Activated naive CD8-positive, alpha-beta T cell treated with anti-CD3 and anti-CD28 coated beads, Interleukin-2, amount 50 U/mL, for 24 hours (primary cell): ENCODE results near the gene COMMD9.

Experiments
- ATAC-seq: fragments of 150-1000 bp; cut with Tn5 transposase; one replicate; pipeline ENCODE4 v1.10.0; 2021
- DNase-seq: peaks from one replicate; pipeline ENCODE4 v3.0.0; 2021
- H3K27ac Mint-ChIP-seq: one replicate; pipeline ENCODE4 v1.8.0; 2021; ENCODE audit warnings: mild to moderate bottlenecking, mixed read lengths
- H3K27me3 Mint-ChIP-seq: one replicate; pipeline ENCODE4 v1.8.0; 2021; ENCODE audit warnings: mixed read lengths
- H3K36me3 Mint-ChIP-seq: one replicate; pipeline ENCODE4 v1.8.0; 2021; ENCODE audit warnings: low read depth, mixed read lengths
- H3K4me1 Mint-ChIP-seq: one replicate; pipeline ENCODE4 v1.8.0; 2021; ENCODE audit warnings: mixed read lengths
- H3K4me3 Mint-ChIP-seq: one replicate; pipeline ENCODE4 v1.8.0; 2021; ENCODE audit warnings: mild to moderate bottlenecking, moderate library complexity, mixed read lengths
- H3K9me3 Mint-ChIP-seq: one replicate; pipeline ENCODE4 v1.8.0; 2021; ENCODE audit warnings: mixed read lengths

The COMMD9 gene

GRCh38 chr11:36233204-36233603 is 56.0 kb downstream of the COMMD9 start:
- Mint-ChIP-seq H3K4me3 (no peak overlapping the region), H3K27me3 (peaks cover 15% of the 10 kb centered on the region), H3K36me3 (no peaks in the 10 kb centered on the region), H3K9me3 (peaks cover 4% of the 10 kb centered on the region), H3K27ac (no peak overlapping the region), H3K4me1 (no peaks in the 10 kb centered on the region)
- no peak for DNase-seq
- no peak for ATAC-seq

DNA sequence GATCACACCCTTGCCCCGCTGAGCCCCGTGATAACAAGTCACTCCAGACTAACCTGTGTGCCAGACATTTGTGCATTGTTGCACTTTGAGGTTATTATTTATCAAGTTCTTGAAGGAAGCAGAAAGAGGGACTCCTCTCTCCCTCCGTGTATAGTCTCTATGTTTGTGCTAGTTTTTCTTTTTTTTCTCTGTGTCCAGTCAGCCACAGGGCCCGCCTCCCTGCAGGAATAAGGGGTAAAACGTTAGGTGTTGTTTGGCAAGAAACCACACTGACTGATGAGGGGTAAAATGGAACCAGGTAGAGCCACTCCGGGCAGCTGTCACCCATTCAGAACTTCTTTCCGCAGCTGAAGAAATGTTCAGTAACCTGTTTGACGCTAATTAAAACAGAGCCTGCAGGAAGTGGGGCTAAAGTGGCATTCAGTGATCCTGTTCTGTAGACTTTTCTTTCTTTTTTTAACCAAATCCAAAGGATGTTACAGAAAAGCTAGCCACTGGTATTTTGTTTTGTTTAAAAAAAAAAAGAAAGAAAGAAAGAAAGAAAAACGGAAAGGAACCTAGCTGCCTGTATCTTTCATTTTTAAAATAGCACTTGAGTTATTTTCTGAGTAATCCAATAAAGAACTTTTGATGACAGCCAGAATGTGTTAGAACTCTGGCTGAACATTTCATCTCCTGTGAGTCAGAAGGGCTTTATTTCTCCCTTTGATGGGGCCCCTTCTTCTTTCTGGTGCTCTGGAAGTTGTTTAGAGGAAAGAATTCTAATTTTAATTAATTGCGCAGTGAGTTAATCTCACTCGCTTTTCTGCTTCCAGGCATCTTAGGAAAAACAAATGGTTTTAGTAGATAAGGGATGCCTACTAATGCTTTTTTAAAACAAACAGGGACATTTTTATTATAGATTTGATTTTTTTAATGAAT is 58.2 kb downstream of the COMMD9 start:
- no peak for ATAC-seq
- Mint-ChIP-seq H3K9me3 (no peaks in the 10 kb centered on the region), H3K27me3 (peaks cover 8% of the 10 kb centered on the region), H3K4me3 (no peak overlapping the region), H3K36me3 (no peaks in the 10 kb centered on the region), H3K4me1 (no peaks in the 10 kb centered on the region), H3K27ac (no peak overlapping the region)
- no peak for DNase-seq

DNA sequence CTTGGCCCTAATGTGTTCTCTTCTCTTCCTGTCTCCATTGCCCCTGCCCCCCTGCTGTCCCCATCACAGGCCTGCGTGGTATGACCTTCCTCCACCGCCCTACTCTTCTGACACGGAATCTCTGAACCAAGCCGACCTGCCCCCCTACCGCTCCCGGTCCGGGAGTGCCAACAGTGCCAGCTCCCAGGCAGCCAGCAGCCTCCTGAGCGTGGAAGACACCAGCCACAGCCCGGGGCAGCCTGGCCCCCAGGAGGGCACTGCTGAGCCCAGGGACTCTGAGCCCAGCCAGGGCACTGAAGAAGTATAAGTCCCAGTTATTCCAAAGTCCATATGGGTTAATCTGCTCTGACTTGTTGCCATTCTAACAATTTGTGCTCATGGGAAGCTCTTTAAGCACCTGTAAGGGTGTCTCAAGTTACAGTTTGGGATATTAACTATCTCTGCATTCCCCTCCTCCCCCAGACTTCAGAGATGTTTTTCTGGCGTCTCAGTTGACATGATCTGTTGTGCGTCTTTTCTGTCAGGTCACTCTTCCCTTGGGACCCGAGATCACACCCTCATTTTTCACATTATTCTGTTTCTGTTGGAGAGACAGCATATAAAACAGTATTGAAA is 60.0 kb downstream of the COMMD9 start:
- H3K9me3 Mint-ChIP-seq = no peaks in the 10 kb centered on the region
- H3K27ac Mint-ChIP-seq = no peak overlapping the region
- H3K4me1 Mint-ChIP-seq = no peaks in the 10 kb centered on the region
- DNase-seq = no peak
- H3K36me3 Mint-ChIP-seq = no peaks in the 10 kb centered on the region
- no peak overlapping the region for H3K4me3 Mint-ChIP-seq
- peaks cover 6% of the 10 kb centered on the region for H3K27me3 Mint-ChIP-seq
- ATAC-seq = no peak

- Mint-ChIP-seq H3K27ac (no peak overlapping the region), H3K36me3 (no peaks in the 10 kb centered on the region), H3K27me3 (peaks cover 6% of the 10 kb centered on the region), H3K9me3 (no peaks in the 10 kb centered on the region), H3K4me1 (no peaks in the 10 kb centered on the region), H3K4me3 (no peak overlapping the region)
- ATAC-seq = no peak
- no peak for DNase-seq
Observed at GRCh38 chr11:36228689-36229088, 60.5 kb downstream of the COMMD9 start.

DNA sequence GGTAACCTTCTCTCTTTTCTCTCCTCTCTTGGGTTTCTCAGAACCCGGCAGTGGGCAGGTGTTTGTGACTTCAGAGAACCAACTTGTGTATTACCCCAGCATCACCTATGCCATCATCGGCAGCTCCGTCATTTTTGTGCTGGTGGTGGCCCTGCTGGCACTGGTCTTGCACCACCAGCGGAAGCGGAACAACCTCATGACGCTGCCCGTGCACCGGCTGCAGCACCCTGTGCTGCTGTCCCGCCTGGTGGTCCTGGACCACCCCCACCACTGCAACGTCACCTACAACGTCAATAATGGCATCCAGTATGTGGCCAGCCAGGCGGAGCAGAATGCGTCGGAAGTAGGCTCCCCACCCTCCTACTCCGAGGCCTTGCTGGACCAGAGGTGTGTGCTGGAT is 62.2 kb downstream of the COMMD9 start:
- no peak for ATAC-seq
- no peak for DNase-seq
- H3K27me3 Mint-ChIP-seq = peaks cover 2% of the 10 kb centered on the region

GRCh38 chr11:36224209-36224882 is 64.9 kb downstream of the COMMD9 start:
- no peaks in the 10 kb centered on the region for H3K4me1 Mint-ChIP-seq
- H3K27ac Mint-ChIP-seq = no peak overlapping the region
- no peaks in the 10 kb centered on the region for H3K27me3 Mint-ChIP-seq
- H3K9me3 Mint-ChIP-seq = no peaks in the 10 kb centered on the region
- DNase-seq (no peak), ATAC-seq (no peak)
- no peaks in the 10 kb centered on the region for H3K36me3 Mint-ChIP-seq
- no peak overlapping the region for H3K4me3 Mint-ChIP-seq

More for the DNA sequence above, 62.2 kb downstream of the COMMD9 start:
- no peak overlapping the region for H3K27ac Mint-ChIP-seq
- H3K9me3 Mint-ChIP-seq = no peaks in the 10 kb centered on the region
- no peaks in the 10 kb centered on the region for H3K4me1 Mint-ChIP-seq
- H3K4me3 Mint-ChIP-seq = no peak overlapping the region
- no peaks in the 10 kb centered on the region for H3K36me3 Mint-ChIP-seq

DNA sequence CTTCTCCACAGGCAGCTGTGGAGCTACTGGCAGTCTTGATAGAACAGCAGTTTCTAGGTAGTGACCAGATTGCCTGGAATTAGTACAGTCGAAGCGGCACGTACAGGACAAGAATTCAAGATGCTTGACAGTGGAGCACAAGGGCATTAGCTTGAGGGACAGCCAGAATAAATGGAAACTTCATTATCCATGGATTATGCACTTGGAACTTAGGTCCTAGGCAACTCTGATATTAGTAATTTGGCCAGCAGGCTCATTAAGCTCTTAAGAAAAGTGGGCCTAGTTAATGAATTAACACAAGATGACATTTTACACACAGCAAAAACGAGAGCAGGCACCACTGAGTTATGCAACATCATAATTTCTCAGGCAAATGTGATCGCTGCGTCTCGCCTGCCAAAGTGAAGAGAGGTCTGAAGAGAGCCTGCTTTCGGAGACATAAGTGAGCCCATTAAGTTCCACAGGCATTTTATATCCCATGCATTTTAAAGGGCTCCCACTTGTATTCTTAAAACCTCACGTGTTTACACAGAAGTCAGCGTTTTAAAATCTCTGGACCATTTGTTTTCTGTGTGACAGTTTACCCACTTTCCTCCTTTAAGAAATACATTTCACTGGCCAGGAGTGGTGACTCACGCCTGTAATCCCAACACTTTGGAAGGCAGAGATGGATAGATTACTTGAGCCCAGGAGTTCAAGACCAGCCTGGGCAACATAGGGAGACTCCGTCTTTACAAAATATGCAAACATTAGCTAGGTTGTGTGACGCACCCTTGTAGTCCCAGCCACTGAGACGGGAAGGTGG is 66.2 kb downstream of the COMMD9 start:
- H3K27ac Mint-ChIP-seq = no peak overlapping the region
- DNase-seq (no peak), ATAC-seq (no peak)
- H3K36me3 Mint-ChIP-seq = no peaks in the 10 kb centered on the region
- no peaks in the 10 kb centered on the region for H3K9me3 Mint-ChIP-seq
- H3K27me3 Mint-ChIP-seq = no peaks in the 10 kb centered on the region
- H3K4me3 Mint-ChIP-seq = no peak overlapping the region
- no peaks in the 10 kb centered on the region for H3K4me1 Mint-ChIP-seq
